ENCODE measurements around the gene TMEM8B. TPM values are rescaled to one million over a fixed set of nuclear protein-coding genes. Genes with fewer than 3 reads are reported as not detected.

TMEM8B gene
- total and polyA plus RNA-seq, 2 of the 8 experiments (the other 6 are each of a cell fraction or from before 2014, with no cell fraction given): 7.5 to 10.4 TPM

DNA sequence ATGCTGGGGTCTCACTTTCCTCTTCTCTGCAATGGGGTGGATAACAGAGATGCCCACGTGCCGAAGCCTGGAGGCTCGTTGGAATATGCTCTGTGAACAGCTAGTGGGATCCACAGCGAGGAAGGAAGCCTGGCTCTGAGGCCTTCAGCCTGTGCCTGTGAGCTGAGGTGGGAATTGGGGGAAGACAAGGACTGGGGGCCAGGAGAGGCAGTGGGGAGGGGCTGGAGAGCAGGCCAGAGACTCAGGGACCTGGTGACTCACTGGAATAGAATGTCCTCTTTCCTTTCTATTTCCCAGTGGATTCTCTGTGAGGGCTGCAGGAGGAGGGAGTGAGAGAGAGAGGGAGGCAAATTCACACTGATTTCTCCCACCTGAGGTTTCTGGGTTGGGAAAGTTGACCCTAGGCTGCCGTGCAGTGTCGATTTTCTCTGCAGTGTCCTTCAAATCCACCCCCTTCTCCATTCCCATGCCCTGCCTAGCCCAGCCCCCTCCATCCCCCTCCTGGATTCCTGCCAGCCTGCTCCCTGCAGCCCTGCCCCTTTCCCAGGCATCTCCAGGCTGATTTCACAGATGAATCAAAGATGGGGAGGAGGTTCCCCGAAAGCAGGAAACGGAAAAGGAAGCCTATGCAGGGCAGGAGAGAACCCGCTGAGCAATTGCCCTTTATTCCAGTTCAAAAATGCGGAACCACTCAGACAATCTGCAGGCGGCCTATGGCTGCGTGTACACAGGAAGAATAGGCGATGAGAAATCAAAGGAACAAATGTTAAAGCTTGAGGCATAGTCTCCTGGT, 78.9 kb downstream of the TMEM8B start (continued):
- TF ChIP-seq RBBP5 (IDR thresholded peaks at IDR 0.05; ENCODE audit: borderline replicate concordance, low read depth, low read length): 0 out of 2 replicates have a peak, but pooled peaks have one; percentile 39
- no peak for TF ChIP-seq SRF (IDR thresholded peaks at IDR 0.05; ENCODE audit: low read depth, low read length)
- TF ChIP-seq POLR2A (IDR thresholded peaks at IDR 0.05; ENCODE audit: control extremely low read depth in 1 of 2, low read depth in 2 of 2, low read length in 2 of 2): no peak; a peak in 1 of 3 replicates
- no peak for TF ChIP-seq BRCA1 (IDR thresholded peaks at IDR 0.05; ENCODE audit: low read depth, low read length)
- TF ChIP-seq NANOG (IDR thresholded peaks at IDR 0.05; ENCODE audit: insufficient read depth, low read depth, low read length, poor library complexity, severe bottlenecking): no peak
- TF ChIP-seq SP2 (IDR thresholded peaks at IDR 0.05; ENCODE audit: low read length): no peak
